Suprapubic skin (tissue), 4 donors: ENCODE results near the gene PAK5. TPM values are rescaled to one million over a fixed set of nuclear protein-coding genes. Genes with fewer than 3 reads are reported as not detected.

Experiments
- DNase-seq, 2 donors: peaks; one replicate each; pipeline ENCODE4 v3.0.0-alpha.2; 2019; ENCODE audit warnings: low spot score in 2 of 2
- H3K27ac ChIP-seq: fragments of 200-600 bp; sonication (generic); one replicate; pipeline ENCODE4 v1.5.1; 2019
- H3K27me3 ChIP-seq: fragments of 200-600 bp; sonication (generic); one replicate; pipeline ENCODE4 v1.5.1; 2019
- H3K36me3 ChIP-seq: fragments of 200-600 bp; sonication (generic); one replicate; pipeline ENCODE4 v1.5.1; 2019
- H3K4me1 ChIP-seq: fragments of 200-600 bp; sonication (generic); one replicate; pipeline ENCODE4 v1.5.1; 2019
- H3K4me3 ChIP-seq: fragments of 200-600 bp; sonication (generic); one replicate; pipeline ENCODE4 v1.5.1; 2019; ENCODE audit warnings: mild to moderate bottlenecking
- H3K9me3 ChIP-seq: fragments of 200-600 bp; sonication (generic); one replicate; pipeline ENCODE4 v1.5.1; 2019
- CTCF ChIP-seq, 2 donors: fragments of 200-600 bp in 1 of 2; fragments of 450-650 bp in 1 of 2; sonication (generic) in 1 of 2; IDR thresholded peaks; one replicate each; pipeline ENCODE4 v1.5.1; 2016 to 2019; ENCODE audit warnings: antibody characterized with exemption in 2 of 2, mild to moderate bottlenecking in 1 of 2, moderate library complexity in 1 of 2
- EP300 ChIP-seq: sonication (generic); formaldehyde crosslinking; IDR thresholded peaks from one replicate; pipeline ENCODE4 v1.6.1; 2017; ENCODE audit warnings: antibody characterized with exemption
- POLR2A ChIP-seq, 2 donors: fragments of 450-650 bp; IDR thresholded peaks; one replicate each; pipeline ENCODE4 v1.6.1; 2017; ENCODE audit warnings: antibody characterized with exemption in 2 of 2, mild to moderate bottlenecking in 2 of 2, moderate library complexity in 2 of 2
- POLR2AphosphoS5 ChIP-seq, 3 donors: sonication (generic); formaldehyde crosslinking; IDR thresholded peaks; one replicate each; pipeline ENCODE4 v1.6.1; 2017; ENCODE audit warnings: antibody characterized with exemption in 3 of 3
- WGBS: methylation state at CpG from one replicate; pipeline ENCODE4 v1.1.5; 2018; 5-methylcytosine and 5-hydroxymethylcytosine counted together
- total RNA-seq, 4 donors: library from RNA; depleted of rRNA; stranded (reverse); fragments of >200 nt; gene quantifications; one replicate each; pipeline ENCODE4 v1.1.0, GENCODE V29; 2016

PAK5 gene
- total RNA-seq, 4 donors from 2014 or later, result 0.10 to 0.56 (median 0.21) TPM; not detected in 1

- no peak for DNase-seq
- H3K4me3 ChIP-seq, result no peak overlapping the region
- H3K4me1 ChIP-seq, result no peaks in the 10 kb centered on the region
- no peak overlapping the region for H3K27ac ChIP-seq
- H3K9me3 ChIP-seq, result no peaks in the 10 kb centered on the region
- H3K27me3 ChIP-seq, result no peaks in the 10 kb centered on the region
- TF ChIP-seq POLR2AphosphoS5 (IDR thresholded peaks at IDR 0.05), result no peak
- no peak for TF ChIP-seq POLR2A (IDR thresholded peaks at IDR 0.05)
- TF ChIP-seq CTCF (IDR thresholded peaks at IDR 0.05), result no peak
- TF ChIP-seq EP300, result no peak
- WGBS, result 54% methylated on average over 4 of the region's 4 CpGs
- H3K36me3 ChIP-seq, result no peaks in the 10 kb centered on the region
Observed at GRCh38 chr20:9532069-9532838, 306.6 kb downstream of the PAK5 start.

- 69% methylated on average over 2 of the region's 2 CpGs for WGBS
Observed at GRCh38 chr20:9531581-9531980, 307.3 kb downstream of the PAK5 start.

GRCh38 chr20:9523636-9524035, 315.2 kb downstream of the PAK5 start:
- Histone ChIP-seq H3K36me3 (no peaks in the 10 kb centered on the region), H3K4me1 (no peaks in the 10 kb centered on the region), H3K27ac (no peak overlapping the region), H3K27me3 (peaks cover 10% of the 10 kb centered on the region), H3K4me3 (no peak overlapping the region), H3K9me3 (no peaks in the 10 kb centered on the region)
- no peak for DNase-seq
- 65% methylated on average over 3 of the region's 3 CpGs for WGBS
- TF ChIP-seq CTCF (IDR thresholded peaks at IDR 0.05) (no peak), POLR2A (IDR thresholded peaks at IDR 0.05) (no peak), POLR2AphosphoS5 (IDR thresholded peaks at IDR 0.05) (no peak), EP300 (no peak)

More at GRCh38 chr20:9531581-9531980, 307.3 kb downstream of the PAK5 start:
- TF ChIP-seq POLR2AphosphoS5 (IDR thresholded peaks at IDR 0.05), result no peak
- TF ChIP-seq CTCF (IDR thresholded peaks at IDR 0.05), result no peak
- TF ChIP-seq POLR2A (IDR thresholded peaks at IDR 0.05), result no peak
- no peak for TF ChIP-seq EP300
- Histone ChIP-seq H3K36me3 (no peaks in the 10 kb centered on the region), H3K27ac (no peak overlapping the region), H3K9me3 (no peaks in the 10 kb centered on the region), H3K4me1 (no peaks in the 10 kb centered on the region), H3K27me3 (no peaks in the 10 kb centered on the region), H3K4me3 (no peak overlapping the region)
- no peak for DNase-seq

- H3K4me1 ChIP-seq, result peaks cover 13% of the 10 kb centered on the region
- peaks cover 44% of the 10 kb centered on the region for H3K27me3 ChIP-seq
- H3K4me3 ChIP-seq, result no peak overlapping the region
- H3K9me3 ChIP-seq, result no peaks in the 10 kb centered on the region
- DNase-seq, result no peak
- TF ChIP-seq POLR2A (IDR thresholded peaks at IDR 0.05), result no peak
- TF ChIP-seq CTCF (IDR thresholded peaks at IDR 0.05), result no peak
- TF ChIP-seq EP300, result no peak
- no peak for TF ChIP-seq POLR2AphosphoS5 (IDR thresholded peaks at IDR 0.05)
- WGBS, result 57% methylated on average over 4 of the region's 4 CpGs
- no peaks in the 10 kb centered on the region for H3K36me3 ChIP-seq
- no peak overlapping the region for H3K27ac ChIP-seq
Observed at GRCh38 chr20:9520086-9520485, 318.8 kb downstream of the PAK5 start.

GRCh38 chr20:9518576-9519175, 320.2 kb downstream of the PAK5 start:
- no peak overlapping the region for H3K27ac ChIP-seq
- H3K9me3 ChIP-seq, result no peaks in the 10 kb centered on the region
- H3K4me3 ChIP-seq, result no peak overlapping the region
- peaks cover 58% of the 10 kb centered on the region for H3K27me3 ChIP-seq
- no peak for TF ChIP-seq EP300
- TF ChIP-seq CTCF (IDR thresholded peaks at IDR 0.05), result no peak
- TF ChIP-seq POLR2A (IDR thresholded peaks at IDR 0.05), result no peak
- no peak for TF ChIP-seq POLR2AphosphoS5 (IDR thresholded peaks at IDR 0.05)
- no peaks in the 10 kb centered on the region for H3K36me3 ChIP-seq
- 50% methylated on average over 8 of the region's 8 CpGs for WGBS
- peaks cover 20% of the 10 kb centered on the region for H3K4me1 ChIP-seq
- DNase-seq, result no peak
